Transverse colon (tissue), 4 donors: ENCODE data around the gene MMP27.

Experiments
- CTCF ChIP-seq, 5 experiments: fragments of 200-600 bp in 3 of 5; fragments of 450-650 bp in 2 of 5; sonication (generic) in 3 of 5; IDR thresholded peaks; 1 replicate in 2 of 5; 2 replicates in 3 of 5; pipeline ENCODE4 v1.5.1; 2016 to 2017; ENCODE audit warnings: antibody characterized with exemption in 5 of 5, inconsistent platforms in 3 of 5, mild to moderate bottlenecking in 2 of 5, moderate library complexity in 1 of 5
- EP300 ChIP-seq: sonication (generic); formaldehyde crosslinking; IDR thresholded peaks from one replicate; pipeline ENCODE4 v1.6.1; 2017; ENCODE audit warnings: antibody characterized with exemption, low read depth
- POLR2A ChIP-seq: fragments of 450-650 bp; IDR thresholded peaks from one replicate; pipeline ENCODE4 v1.6.1; 2016; ENCODE audit warnings: antibody characterized with exemption, mild to moderate bottlenecking, moderate library complexity
- POLR2AphosphoS5 ChIP-seq, 3 donors: sonication (generic); formaldehyde crosslinking; IDR thresholded peaks; one replicate each; pipeline ENCODE4 v1.6.1; 2016; ENCODE audit warnings: antibody characterized with exemption in 3 of 3

- no peak for TF ChIP-seq POLR2A
- TF ChIP-seq CTCF (IDR thresholded peaks at IDR 0.05), result peak; percentile 49 to 74 (median 65)
- TF ChIP-seq POLR2AphosphoS5 (IDR thresholded peaks at IDR 0.05), result no peak
- TF ChIP-seq EP300, result no peak
Measured at GRCh38 chr11:102733232-102733875, 27.8 kb upstream of the MMP27 start.
